Inferior parietal cortex (tissue), 1 donor: ENCODE data around the gene KLHL21.

Experiments used
- DNase-seq: peaks from one replicate; pipeline ENCODE4 v3.0.0-alpha.2; 2016; ENCODE audit errors: extremely low spot score

The KLHL21 gene

GRCh38 chr1:6554031-6554906, 48.4 kb downstream of the KLHL21 start, which contains the start of gene NOL9:
Gene NOL9 (minus strand): TSS chr1:6554513. CDS start chr1:6554502, 11 bp downstream.
- peak; percentile 94 for DNase-seq

GRCh38 chr1:6547301-6547700, 55.4 kb downstream of the KLHL21 start:
- no peak for DNase-seq

DNA sequence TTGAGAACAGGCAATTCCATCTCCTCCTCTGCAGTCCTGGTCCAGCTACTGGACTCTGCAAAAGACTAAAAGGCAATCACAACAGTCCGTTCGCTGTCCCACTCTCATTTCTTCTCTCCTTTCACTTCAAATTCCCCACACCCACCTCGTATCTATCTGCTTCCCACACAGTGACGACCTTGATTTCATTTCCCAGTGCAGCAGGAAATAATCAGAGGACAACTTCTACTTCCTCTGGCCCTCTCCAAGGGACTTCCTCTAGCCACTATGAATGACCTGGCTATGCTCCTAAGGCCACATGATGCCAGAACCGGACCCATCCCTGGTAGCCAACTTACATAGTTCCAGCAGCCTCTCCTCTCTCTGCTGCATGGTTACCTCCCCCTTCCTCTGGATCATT, 56.3 kb downstream of the KLHL21 start:
- no peak for DNase-seq

GRCh38 chr1:6545276-6546112, 57.2 kb downstream of the KLHL21 start:
- no peak for DNase-seq

GRCh38 chr1:6544831-6545230, 57.8 kb downstream of the KLHL21 start:
- no peak for DNase-seq
